NCI-H1417 treated with DMSO at 0.1 percent for 48 hours (cell line): ENCODE measurements around the gene PDE6C.

Experiments
- DNase-seq: peaks from one replicate; lab custom pipeline; 2025; lab: John Stamatoyannopoulos, UW

Gene PDE6C

DNA sequence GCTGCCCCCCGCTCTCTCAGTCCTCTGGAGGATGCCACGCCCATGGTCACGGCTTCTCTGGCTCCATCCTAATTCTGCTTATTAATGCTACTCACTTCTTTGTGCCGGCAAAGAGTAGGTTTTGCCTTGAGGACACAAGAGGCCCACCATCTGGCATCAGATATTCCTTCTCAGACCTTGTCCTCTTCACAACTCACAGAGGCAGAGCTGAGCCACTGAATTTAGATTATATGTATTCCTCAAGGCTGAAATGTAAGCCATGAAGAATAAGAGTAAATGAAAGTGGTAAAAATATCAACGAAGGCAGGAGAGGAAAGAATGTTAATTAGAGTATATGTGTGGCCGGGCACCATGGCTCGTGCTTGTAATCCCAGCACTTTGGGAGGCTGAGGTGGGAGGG, 17.8 kb upstream of the PDE6C start:
- no peak for DNase-seq

GRCh38 chr10:93595378-93596161, 16.8 kb upstream of the PDE6C start:
- no peak for DNase-seq

DNA sequence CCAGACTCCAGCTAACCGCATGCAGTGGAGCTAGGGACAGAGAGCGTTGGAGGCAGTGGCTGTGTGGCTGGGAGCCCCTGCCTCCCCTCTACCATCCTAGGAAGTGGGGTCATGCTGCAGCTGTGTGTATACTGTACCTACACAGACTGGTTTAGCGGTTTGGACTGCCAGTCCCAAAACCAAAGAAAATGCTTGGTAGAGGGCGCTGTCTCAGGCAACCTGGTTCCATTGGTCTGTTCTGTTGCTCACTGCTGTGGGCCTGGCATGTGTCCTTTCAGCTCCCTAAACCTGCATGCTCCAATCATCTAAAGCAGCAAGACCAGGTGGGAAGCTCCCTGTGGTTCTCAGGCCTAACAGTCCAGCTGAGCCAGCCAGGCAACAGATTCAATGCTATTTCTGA, 15.8 kb upstream of the PDE6C start:
- no peak for DNase-seq

DNA sequence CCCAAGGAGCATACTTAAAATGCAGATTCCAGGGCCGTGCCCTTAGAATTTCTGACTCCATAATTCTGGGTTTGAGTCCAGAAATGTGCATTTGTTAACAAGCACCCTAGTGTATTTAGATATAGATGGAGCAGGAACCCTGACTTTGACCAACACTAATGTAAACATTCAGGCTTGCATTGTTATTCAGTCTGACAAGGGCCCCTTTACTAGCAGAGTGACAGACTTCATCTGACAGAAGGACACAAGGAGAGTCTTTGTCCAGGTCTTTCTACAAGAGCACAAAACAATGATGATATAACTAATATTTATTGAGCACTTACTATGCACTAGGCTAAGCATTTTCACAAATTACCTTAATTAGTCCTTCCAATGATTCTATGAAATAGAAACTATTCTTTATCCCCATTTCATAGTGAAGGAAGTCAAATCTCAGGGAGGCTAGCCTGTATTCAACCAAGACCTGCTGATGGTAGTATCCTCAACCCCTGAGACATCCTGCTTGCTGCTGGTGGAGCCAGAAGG, 15.2 kb upstream of the PDE6C start:
- no peak for DNase-seq

DNA sequence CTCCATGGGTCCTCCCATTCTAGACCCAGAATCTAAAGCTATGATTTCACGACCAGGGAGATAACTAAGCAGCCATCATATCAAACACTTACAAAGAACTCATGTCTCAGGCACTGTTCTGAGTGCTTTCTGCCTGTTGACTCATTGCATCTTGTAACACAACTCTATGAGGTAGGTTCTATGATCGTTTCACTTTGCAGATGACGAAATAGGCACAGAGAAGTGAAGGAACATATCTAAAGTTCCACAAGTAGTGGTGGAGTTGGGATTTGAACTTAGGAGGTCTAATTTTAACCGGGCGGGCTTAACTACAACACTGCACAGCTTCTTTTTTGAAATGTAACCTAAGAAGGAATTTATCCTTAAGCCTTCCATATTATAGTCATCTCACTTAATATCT, 14.2 kb upstream of the PDE6C start:
- DNase-seq = no peak

GRCh38 chr10:93599335-93599734, 13.0 kb upstream of the PDE6C start:
- no peak for DNase-seq

- no peak for DNase-seq
Observed at GRCh38 chr10:93599778-93600177, 12.6 kb upstream of the PDE6C start.

DNA sequence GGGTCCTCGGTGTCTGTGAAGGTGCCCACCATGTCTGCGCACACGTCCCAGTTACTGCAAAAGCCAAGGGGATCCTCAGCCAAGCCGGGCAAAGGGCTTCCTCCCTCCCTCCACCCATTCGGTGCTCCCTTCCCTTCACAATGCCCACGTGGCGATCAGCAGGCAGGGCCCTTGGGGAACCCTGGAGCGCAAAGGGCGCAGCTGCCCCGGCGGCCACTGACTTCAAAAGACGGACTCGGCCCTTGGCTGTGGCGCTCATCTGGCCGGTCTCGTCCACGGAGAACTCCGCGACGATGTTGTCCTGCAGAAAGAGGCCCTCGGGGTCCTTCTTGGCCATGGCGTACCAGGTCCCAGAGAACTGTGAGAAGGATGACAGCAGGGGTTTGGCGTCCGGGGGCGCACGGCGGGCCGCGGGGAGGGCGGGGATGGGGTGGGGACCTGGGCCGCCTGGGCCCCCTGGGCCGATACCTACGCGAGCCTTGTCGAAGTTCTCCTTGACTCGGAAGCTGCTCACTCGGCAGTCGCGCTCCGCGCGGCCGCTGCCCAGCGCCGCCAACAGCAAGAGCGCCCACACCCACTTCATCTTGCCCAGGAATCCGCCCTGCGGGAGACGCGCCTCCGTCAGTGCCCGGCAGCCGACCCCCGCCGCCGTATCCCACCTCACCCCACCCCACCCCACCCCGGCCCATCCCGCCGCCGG, 11.7 kb upstream of the PDE6C start:
- DNase-seq = no peak

GRCh38 chr10:93601146-93601773, 11.1 kb upstream of the PDE6C start, which contains the start of gene RBP4:
RBP4 (minus strand) TSS chr10:93601235; CDS start chr10:93601028, 207 bp downstream.
- DNase-seq = no peak

GRCh38 chr10:93601774-93602162, 10.6 kb upstream of the PDE6C start:
- DNase-seq = no peak

DNA sequence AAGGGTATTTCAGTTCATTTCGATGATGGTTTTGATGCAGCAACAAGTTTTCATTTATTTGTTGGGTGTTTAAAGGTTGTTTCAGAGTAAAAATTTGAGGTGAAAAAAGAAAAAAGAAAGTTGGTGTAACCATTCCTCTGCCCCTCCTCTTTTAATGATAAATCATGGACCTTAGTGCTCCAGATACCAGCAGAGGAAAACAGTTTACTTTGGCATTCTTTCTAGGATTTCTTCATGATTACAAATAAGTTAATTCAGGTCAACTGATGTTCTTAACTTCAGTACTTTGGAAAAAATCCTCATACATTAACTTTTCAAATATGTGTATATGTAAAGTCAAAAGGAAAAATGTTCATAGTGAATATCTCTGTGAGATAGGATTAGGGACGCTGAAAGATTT, 9.3 kb upstream of the PDE6C start:
- no peak for DNase-seq

DNA sequence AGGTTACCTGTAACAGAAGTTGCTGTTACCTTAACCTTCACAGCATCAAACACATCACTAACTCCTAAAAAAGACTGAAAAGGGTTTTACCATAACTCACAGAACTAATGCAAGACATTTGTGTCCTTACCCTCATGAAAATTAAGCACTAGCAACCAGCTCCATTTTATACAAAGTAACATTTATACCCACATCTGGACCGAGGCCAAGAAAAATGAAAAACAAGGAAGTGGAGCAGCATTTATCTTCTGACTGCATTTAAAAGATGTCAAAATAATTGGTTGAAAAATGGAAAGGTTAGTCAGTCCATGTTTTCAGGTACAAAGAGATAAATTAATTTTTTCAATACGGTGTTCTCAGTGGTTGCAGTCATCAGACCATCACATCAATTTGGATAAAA, 8.2 kb upstream of the PDE6C start:
- no peak for DNase-seq

- DNase-seq = no peak
Observed at GRCh38 chr10:93608421-93608820, 3.9 kb upstream of the PDE6C start.

DNA sequence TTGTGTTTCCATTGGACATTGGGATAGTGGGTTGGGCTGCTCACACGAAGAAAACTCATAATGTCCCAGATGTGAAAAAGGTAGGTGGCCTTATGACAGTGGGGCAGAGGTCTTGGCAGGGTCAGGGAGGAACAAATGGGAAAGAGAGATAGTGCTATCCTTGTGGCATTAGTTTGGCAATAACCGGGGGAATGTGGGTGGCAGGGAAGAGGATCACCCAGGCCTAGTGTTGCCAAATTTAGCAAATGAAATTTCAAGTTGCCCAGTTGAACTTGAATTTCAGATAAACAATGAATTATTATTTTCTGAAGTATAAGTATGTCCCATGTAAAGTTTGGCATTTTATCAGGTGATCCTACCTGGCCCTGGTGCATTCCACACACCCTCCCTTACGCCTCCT, 789 bp downstream of the PDE6C start:
- DNase-seq = no peak

- no peak for DNase-seq
Observed at GRCh38 chr10:93614101-93614825, 1.9 kb downstream of the PDE6C start.

DNA sequence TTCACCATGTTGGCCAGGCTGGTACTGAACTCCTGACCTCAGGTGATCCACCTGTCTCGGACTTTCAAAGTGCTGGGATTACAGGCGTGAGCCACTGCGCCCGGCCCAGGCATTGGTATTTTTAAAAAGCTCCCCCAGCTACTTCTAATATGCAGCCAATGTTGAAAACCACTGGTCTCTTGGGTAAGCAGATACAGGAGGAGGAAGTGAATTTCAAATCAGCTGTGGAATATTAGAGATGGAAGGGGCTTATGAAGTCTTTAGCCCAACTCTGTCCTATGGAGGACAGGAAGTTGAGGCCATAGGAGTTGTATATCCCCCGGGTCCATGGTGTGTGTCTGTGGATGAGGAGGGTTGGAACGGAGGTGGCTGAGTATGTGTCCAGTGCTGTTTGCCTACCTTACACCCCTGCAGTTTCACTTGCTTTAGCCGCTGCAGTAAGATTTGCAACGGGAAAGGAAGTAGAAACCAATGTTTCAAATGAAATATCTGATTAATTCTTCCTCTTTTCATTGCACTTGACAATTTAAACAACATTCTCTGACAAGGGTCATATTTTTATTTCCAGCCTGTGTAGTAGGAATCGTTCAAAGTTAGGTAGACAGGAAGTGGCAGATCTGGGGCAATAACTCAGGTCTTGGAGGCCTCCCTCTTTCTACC, 3.4 kb downstream of the PDE6C start:
- no peak for DNase-seq

DNA sequence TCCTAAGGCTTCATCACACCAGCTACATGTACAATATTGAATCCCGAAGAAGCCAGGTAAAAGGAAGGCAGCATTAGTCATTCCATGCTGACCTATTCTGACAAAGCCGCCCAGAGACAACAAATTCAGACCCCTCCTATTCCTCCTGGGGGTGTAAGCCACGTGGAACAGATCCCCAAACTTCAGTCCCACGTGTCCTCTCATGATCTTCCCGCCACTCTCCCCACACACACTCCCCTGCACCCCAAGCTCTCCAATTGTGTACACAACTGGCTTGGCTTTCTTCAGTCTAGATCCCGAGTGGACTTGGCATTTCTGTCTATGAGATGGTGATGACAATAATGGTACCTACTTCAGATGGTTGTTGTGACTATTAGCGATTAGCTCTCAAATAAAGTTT, 8.6 kb downstream of the PDE6C start:
- DNase-seq = no peak

- no peak for DNase-seq
Observed at GRCh38 chr10:93622942-93623341, 10.6 kb downstream of the PDE6C start.

GRCh38 chr10:93628858-93629257, 16.5 kb downstream of the PDE6C start:
- no peak for DNase-seq

GRCh38 chr10:93629647-93630305, 17.4 kb downstream of the PDE6C start:
- DNase-seq = no peak
